Spinal cord (tissue), 10 donors: ENCODE results near the gene RAB26. TPM values are rescaled to one million over a fixed set of nuclear protein-coding genes. Genes with fewer than 3 reads are reported as not detected.

Source experiments
- DNase-seq, 6 donors: peaks; one replicate each; pipeline versions ENCODE4 v3.0.0 to v3.0.0-alpha.2; 2013 to 2015; ENCODE audit warnings: low spot score in 6 of 6, low read depth in 4 of 6
- H3K27ac ChIP-seq: one replicate; pipeline ENCODE4 v1.5.1; 2013; ENCODE audit warnings: low read depth, low read length, control low read depth
- H3K27me3 ChIP-seq: one replicate; pipeline ENCODE4 v1.6.1; 2013; ENCODE audit warnings: low read length; ENCODE audit not compliant: control insufficient read depth, insufficient read depth
- H3K36me3 ChIP-seq: one replicate; pipeline ENCODE4 v1.6.1; 2013; ENCODE audit warnings: low read length; ENCODE audit not compliant: control insufficient read depth, insufficient read depth
- H3K4me1 ChIP-seq: one replicate; pipeline ENCODE4 v1.6.1; 2013; ENCODE audit warnings: low read length; ENCODE audit not compliant: control insufficient read depth, insufficient read depth
- H3K4me3 ChIP-seq: one replicate; pipeline ENCODE4 v1.5.1; 2013; ENCODE audit warnings: low read depth, low read length, control low read depth
- H3K9me3 ChIP-seq: one replicate; pipeline ENCODE4 v1.6.1; 2013; ENCODE audit warnings: low read length; ENCODE audit not compliant: control insufficient read depth, insufficient read depth
- WGBS: methylation state at CpG from one replicate; pipeline ENCODE4 v1.1.5; 2013; ENCODE audit warnings: missing lambda C conversion rate; ENCODE audit not compliant: insufficient coverage; 5-methylcytosine and 5-hydroxymethylcytosine counted together
- polyA plus RNA-seq, 2 donors: library from polyadenylated mRNA; unstranded; fragments of 120-200 nt; gene quantifications; one replicate each; pipeline ENCODE4 v1.2.1, GENCODE V29; 2013; ENCODE audit not compliant: insufficient read length in 2 of 2
- total RNA-seq, 2 donors: library from RNA; depleted of rRNA in 1 of 2; stranded (reverse); fragments of 120-200 nt in 1 of 2; fragments of >200 nt in 1 of 2; gene quantifications; one replicate each; pipeline versions ENCODE4 v1.2.3 to v1.2.4, GENCODE V29; 2013 to 2014
- donor health status: healthy.

The RAB26 gene
- total and polyA plus RNA-seq, 4 donors: 6.6 to 29.8 (median 17.5) TPM

GRCh38 chr16:2180962-2181923 lies 32.8 kb downstream of the RAB26 start:
- no peak overlapping the region for H3K4me3 ChIP-seq
- 86% methylated on average over 39 of the region's 46 CpGs for WGBS
- no peaks in the 10 kb centered on the region for H3K4me1 ChIP-seq
- H3K27ac ChIP-seq: no peak overlapping the region
- H3K9me3 ChIP-seq: no peaks in the 10 kb centered on the region
- no peaks in the 10 kb centered on the region for H3K27me3 ChIP-seq
- peaks cover 94% of the 10 kb centered on the region for H3K36me3 ChIP-seq
- DNase-seq: no peak

- DNase-seq: no peak
- Histone ChIP-seq H3K4me1 (no peaks in the 10 kb centered on the region), H3K9me3 (no peaks in the 10 kb centered on the region), H3K27me3 (no peaks in the 10 kb centered on the region), H3K27ac (no peak overlapping the region), H3K4me3 (no peak overlapping the region), H3K36me3 (peaks cover 94% of the 10 kb centered on the region)
- 89% methylated on average over 20 of the region's 20 CpGs for WGBS
These were observed 33.5 kb downstream of the RAB26 start for GRCh38 chr16:2181952-2182351.

- H3K9me3 ChIP-seq: no peaks in the 10 kb centered on the region
- no peak overlapping the region for H3K4me3 ChIP-seq
- peaks cover 96% of the 10 kb centered on the region for H3K36me3 ChIP-seq
- 94% methylated on average over 29 of the region's 30 CpGs for WGBS
- H3K4me1 ChIP-seq: no peaks in the 10 kb centered on the region
- no peak overlapping the region for H3K27ac ChIP-seq
- no peaks in the 10 kb centered on the region for H3K27me3 ChIP-seq
- DNase-seq: no peak
These were observed 35.2 kb downstream of the RAB26 start for GRCh38 chr16:2183671-2184070.

- no peak overlapping the region for H3K27ac ChIP-seq
- DNase-seq: no peak
- H3K4me1 ChIP-seq: no peaks in the 10 kb centered on the region
- no peaks in the 10 kb centered on the region for H3K27me3 ChIP-seq
- 92% methylated on average over 18 of the region's 19 CpGs for WGBS
- H3K9me3 ChIP-seq: no peaks in the 10 kb centered on the region
- H3K4me3 ChIP-seq: no peak overlapping the region
- peaks cover 100% of the 10 kb centered on the region for H3K36me3 ChIP-seq
These were observed 35.9 kb downstream of the RAB26 start for GRCh38 chr16:2184346-2184745.

GRCh38 chr16:2184962-2185361 lies 36.5 kb downstream of the RAB26 start:
- Histone ChIP-seq H3K27ac (no peak overlapping the region), H3K4me1 (peaks cover 1% of the 10 kb centered on the region), H3K4me3 (no peak overlapping the region), H3K9me3 (no peaks in the 10 kb centered on the region), H3K36me3 (peaks cover 100% of the 10 kb centered on the region), H3K27me3 (no peaks in the 10 kb centered on the region)
- 92% methylated on average over 20 of the region's 20 CpGs for whole genome bisulfite sequencing
- DNase-seq: no peak

GRCh38 chr16:2186064-2186463 lies 37.6 kb downstream of the RAB26 start:
- no peak overlapping the region for H3K27ac ChIP-seq
- peaks cover 12% of the 10 kb centered on the region for H3K4me1 ChIP-seq
- H3K36me3 ChIP-seq: peaks cover 100% of the 10 kb centered on the region
- H3K9me3 ChIP-seq: no peaks in the 10 kb centered on the region
- DNase-seq: no peak
- WGBS: 94% methylated on average over 11 of the region's 13 CpGs
- no peaks in the 10 kb centered on the region for H3K27me3 ChIP-seq
- H3K4me3 ChIP-seq: no peak overlapping the region

GRCh38 chr16:2186505-2186904 lies 38.1 kb downstream of the RAB26 start:
- WGBS: 78% methylated on average over 14 of the region's 20 CpGs
- Histone ChIP-seq H3K36me3 (peaks cover 100% of the 10 kb centered on the region), H3K4me3 (no peak overlapping the region), H3K9me3 (no peaks in the 10 kb centered on the region), H3K4me1 (peaks cover 17% of the 10 kb centered on the region), H3K27me3 (no peaks in the 10 kb centered on the region), H3K27ac (no peak overlapping the region)
- no peak for DNase-seq

GRCh38 chr16:2187212-2187611 lies 38.8 kb downstream of the RAB26 start:
- H3K9me3 ChIP-seq: no peaks in the 10 kb centered on the region
- H3K27ac ChIP-seq: no peak overlapping the region
- no peak for DNase-seq
- H3K4me3 ChIP-seq: no peak overlapping the region
- peaks cover 100% of the 10 kb centered on the region for H3K36me3 ChIP-seq
- peaks cover 23% of the 10 kb centered on the region for H3K4me1 ChIP-seq
- WGBS: 83% methylated on average over 17 of the region's 17 CpGs
- no peaks in the 10 kb centered on the region for H3K27me3 ChIP-seq

- WGBS: 92% methylated on average over 7 of the region's 8 CpGs
- Histone ChIP-seq H3K36me3 (peaks cover 97% of the 10 kb centered on the region), H3K4me1 (peaks cover 26% of the 10 kb centered on the region), H3K4me3 (no peak overlapping the region), H3K27ac (no peak overlapping the region), H3K27me3 (no peaks in the 10 kb centered on the region), H3K9me3 (no peaks in the 10 kb centered on the region)
- no peak for DNase-seq
These were observed 40.0 kb downstream of the RAB26 start for GRCh38 chr16:2188395-2188794.
